Esophagus squamous epithelium (tissue), 5 donors: ENCODE measurements around the gene KRTAP12-1. TPM values are rescaled to one million over a fixed set of nuclear protein-coding genes. Genes with fewer than 3 reads are reported as not detected.

Experiments
- DNase-seq: peaks from one replicate; lab custom pipeline; 2025; lab: John Stamatoyannopoulos, UW
- H3K27ac ChIP-seq, 4 donors: fragments of 200-600 bp; sonication (generic); one replicate each; pipeline ENCODE4 v1.5.1; 2016 to 2019; ENCODE audit warnings: mild to moderate bottlenecking in 1 of 4
- H3K27me3 ChIP-seq, 4 donors: fragments of 200-600 bp; sonication (generic); 1 replicate in 3 of 4; 2 replicates in 1 of 4; pipeline versions ENCODE4 v1.5.1 to v1.6.0; 2017 to 2021; ENCODE audit warnings: antibody characterized with exemption in 1 of 4
- H3K36me3 ChIP-seq, 3 donors: fragments of 200-600 bp; sonication (generic); one replicate each; pipeline ENCODE4 v1.5.1; 2016 to 2019
- H3K4me1 ChIP-seq, 3 donors: fragments of 200-600 bp; sonication (generic); one replicate each; pipeline ENCODE4 v1.5.1; 2017 to 2019
- H3K4me3 ChIP-seq, 4 donors: fragments of 200-600 bp; sonication (generic); 1 replicate in 3 of 4; 2 replicates in 1 of 4; pipeline ENCODE4 v1.5.1; 2016 to 2019; ENCODE audit warnings: mild to moderate bottlenecking in 2 of 4, moderate library complexity in 1 of 4
- H3K9me3 ChIP-seq, 3 donors: fragments of 200-600 bp; sonication (generic); one replicate each; pipeline ENCODE4 v1.5.1; 2016 to 2019
- POLR2A ChIP-seq, 4 donors: fragments of 450-650 bp; IDR thresholded peaks; one replicate each; pipeline ENCODE4 v1.6.1; 2017; ENCODE audit warnings: antibody characterized with exemption in 4 of 4, mild to moderate bottlenecking in 4 of 4, moderate library complexity in 3 of 4
- WGBS, 2 donors: methylation state at CpG; one replicate each; pipeline ENCODE4 v1.1.5; 2018; 5-methylcytosine and 5-hydroxymethylcytosine counted together
- intact Hi-C: fragments of 100-400 bp; cut with DNase I; formaldehyde crosslinking; loops from one replicate; pipeline ENCODE4 v1.15.0; 2022
- total RNA-seq, 4 donors: library from RNA; depleted of rRNA; stranded (reverse); fragments of >200 nt; gene quantifications; one replicate each; pipeline ENCODE4 v1.1.0, GENCODE V29; 2016
- TF ChIP-seq, protein P1 (sequence below), 6 experiments: fragments of 450-650 bp in 4 of 6; fragments of 200-600 bp in 2 of 6; sonication (generic) in 2 of 6; IDR thresholded peaks; one replicate each; pipeline ENCODE4 v1.5.1; 2016 to 2019; ENCODE audit warnings: antibody characterized with exemption in 6 of 6, mild to moderate bottlenecking in 4 of 6, moderate library complexity in 4 of 6
- donor health status: DM: yes; HTN: yes; CAD: no.

The KRTAP12-1 gene
- total RNA-seq, 4 donors from 2014 or later: not detected

- H3K27ac ChIP-seq: no peak overlapping the region
- no peaks in the 10 kb centered on the region for H3K36me3 ChIP-seq
- H3K9me3 ChIP-seq: peaks cover 0 to 7% (median 5%) of the 10 kb centered on the region in 3 donors
- H3K4me1 ChIP-seq: peaks cover 0 to 29% (median 13%) of the 10 kb centered on the region in 3 donors
- H3K4me3 ChIP-seq: no peak overlapping the region
- 13 to 40% methylated on average over 12 to 33 of the region's 54 CpGs for WGBS, 2 donors
- intact Hi-C loops: no loop called here
- H3K27me3 ChIP-seq: peaks cover 9 to 100% (median 29%) of the 10 kb centered on the region in 4 donors
- TF ChIP-seq, protein P1, sequence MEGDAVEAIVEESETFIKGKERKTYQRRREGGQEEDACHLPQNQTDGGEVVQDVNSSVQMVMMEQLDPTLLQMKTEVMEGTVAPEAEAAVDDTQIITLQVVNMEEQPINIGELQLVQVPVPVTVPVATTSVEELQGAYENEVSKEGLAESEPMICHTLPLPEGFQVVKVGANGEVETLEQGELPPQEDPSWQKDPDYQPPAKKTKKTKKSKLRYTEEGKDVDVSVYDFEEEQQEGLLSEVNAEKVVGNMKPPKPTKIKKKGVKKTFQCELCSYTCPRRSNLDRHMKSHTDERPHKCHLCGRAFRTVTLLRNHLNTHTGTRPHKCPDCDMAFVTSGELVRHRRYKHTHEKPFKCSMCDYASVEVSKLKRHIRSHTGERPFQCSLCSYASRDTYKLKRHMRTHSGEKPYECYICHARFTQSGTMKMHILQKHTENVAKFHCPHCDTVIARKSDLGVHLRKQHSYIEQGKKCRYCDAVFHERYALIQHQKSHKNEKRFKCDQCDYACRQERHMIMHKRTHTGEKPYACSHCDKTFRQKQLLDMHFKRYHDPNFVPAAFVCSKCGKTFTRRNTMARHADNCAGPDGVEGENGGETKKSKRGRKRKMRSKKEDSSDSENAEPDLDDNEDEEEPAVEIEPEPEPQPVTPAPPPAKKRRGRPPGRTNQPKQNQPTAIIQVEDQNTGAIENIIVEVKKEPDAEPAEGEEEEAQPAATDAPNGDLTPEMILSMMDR (IDR thresholded peaks at IDR 0.05): no peak
- no peak for TF ChIP-seq POLR2A (IDR thresholded peaks at IDR 0.05)
- DNase-seq: no peak
Observed at GRCh38 chr21:44706026-44706705, 24.2 kb upstream of the KRTAP12-1 start.

- intact Hi-C loops: no loop called here
- WGBS, 2 donors: 18 to 50% methylated on average over 2 to 6 of the region's 13 CpGs
- peaks cover 0 to 14% (median 7%) of the 10 kb centered on the region in 3 donors for H3K4me1 ChIP-seq
- H3K4me3 ChIP-seq: no peak overlapping the region
- TF ChIP-seq, protein P1 (IDR thresholded peaks at IDR 0.05): no peak
- no peak for TF ChIP-seq POLR2A (IDR thresholded peaks at IDR 0.05)
- DNase-seq: no peak
- H3K27me3 ChIP-seq: peaks cover 3 to 100% (median 23%) of the 10 kb centered on the region in 4 donors
- H3K9me3 ChIP-seq: peaks cover 0 to 7% (median 5%) of the 10 kb centered on the region in 3 donors
- H3K27ac ChIP-seq: no peak overlapping the region
- no peaks in the 10 kb centered on the region for H3K36me3 ChIP-seq
Observed at GRCh38 chr21:44704636-44705001, 22.7 kb upstream of the KRTAP12-1 start.

GRCh38 chr21:44703731-44704635 is 22.0 kb upstream of the KRTAP12-1 start:
- 41 to 63% methylated on average over 3 to 6 of the region's 13 CpGs for WGBS, 2 donors
- Histone ChIP-seq H3K36me3 (no peaks in the 10 kb centered on the region), H3K4me3 (no peak overlapping the region), H3K4me1 (peaks cover 0 to 8% (median under 1%) of the 10 kb centered on the region in 3 donors), H3K9me3 (peaks cover 0 to 7% (median 5%) of the 10 kb centered on the region in 3 donors), H3K27ac (no peak overlapping the region), H3K27me3 (peaks cover 0 to 100% (median 19%) of the 10 kb centered on the region in 4 donors)
- intact Hi-C loops: no loop called here
- no peak for TF ChIP-seq POLR2A (IDR thresholded peaks at IDR 0.05)
- TF ChIP-seq, protein P1 (IDR thresholded peaks at IDR 0.05): no peak
- no peak for DNase-seq

DNA sequence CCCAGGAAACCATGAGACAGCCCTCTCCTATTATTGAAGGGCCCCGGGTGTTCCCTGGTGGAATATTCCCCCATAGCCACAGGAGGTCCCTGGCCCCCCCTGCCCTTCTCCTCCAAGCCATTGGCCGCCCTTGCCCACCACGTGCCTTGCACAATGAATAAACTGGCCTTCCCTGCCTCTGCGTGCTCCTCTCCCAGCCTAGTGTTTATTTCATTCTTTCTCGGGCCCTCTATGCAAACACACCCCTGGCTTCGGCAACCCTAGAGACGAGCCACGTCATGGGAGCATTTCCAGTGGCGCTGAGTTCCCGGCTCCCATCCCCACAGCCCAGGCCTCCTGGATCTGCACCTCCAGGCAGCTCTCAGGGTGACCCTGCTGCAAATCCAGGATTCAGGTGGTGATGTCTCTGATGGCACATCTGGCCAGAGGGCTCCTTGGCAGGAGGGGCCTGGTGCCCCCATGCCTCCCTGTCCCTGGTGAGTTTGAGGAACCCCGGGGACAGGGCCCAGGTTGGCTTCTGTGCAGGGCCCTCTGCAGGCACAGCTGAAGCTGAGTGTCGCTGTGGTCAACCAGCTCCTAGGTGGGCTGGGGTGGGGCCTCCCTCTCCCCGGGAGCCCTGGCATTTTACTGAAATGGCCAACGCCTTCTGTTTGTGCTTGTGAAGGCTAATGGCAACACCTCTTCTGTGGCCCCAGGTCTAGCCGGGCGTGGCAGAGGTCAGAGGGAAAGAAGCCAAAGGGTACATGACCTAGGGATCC is 21.2 kb upstream of the KRTAP12-1 start:
- WGBS, 2 donors: 29 to 52% methylated on average over 8 to 10 of the region's 16 CpGs
- peaks cover 0 to 7% (median 5%) of the 10 kb centered on the region in 3 donors for H3K9me3 ChIP-seq
- no peak for DNase-seq
- no peaks in the 10 kb centered on the region for H3K4me1 ChIP-seq
- H3K36me3 ChIP-seq: no peaks in the 10 kb centered on the region
- peaks cover 0 to 100% (median 16%) of the 10 kb centered on the region in 4 donors for H3K27me3 ChIP-seq
- H3K4me3 ChIP-seq: no peak overlapping the region
- H3K27ac ChIP-seq: no peak overlapping the region
- no peak for TF ChIP-seq POLR2A (IDR thresholded peaks at IDR 0.05)
- intact Hi-C loops: no loop called here
